ENCODE results near the gene CHMP2B. TPM values are rescaled to one million over a fixed set of nuclear protein-coding genes. Genes with fewer than 3 reads are reported as not detected.
"Not testable (repeated sequence)": the region's sequence is repeated elsewhere in the genome, so short reads cannot be mapped to it uniquely, and the experiment has no call there.

CHMP2B gene
- total RNA-seq, 3 donors from 2014 or later (not counting 1 experiment from before 2014, with no cell fraction given) = 22.0 to 34.2 (median 29.1) TPM

DNA sequence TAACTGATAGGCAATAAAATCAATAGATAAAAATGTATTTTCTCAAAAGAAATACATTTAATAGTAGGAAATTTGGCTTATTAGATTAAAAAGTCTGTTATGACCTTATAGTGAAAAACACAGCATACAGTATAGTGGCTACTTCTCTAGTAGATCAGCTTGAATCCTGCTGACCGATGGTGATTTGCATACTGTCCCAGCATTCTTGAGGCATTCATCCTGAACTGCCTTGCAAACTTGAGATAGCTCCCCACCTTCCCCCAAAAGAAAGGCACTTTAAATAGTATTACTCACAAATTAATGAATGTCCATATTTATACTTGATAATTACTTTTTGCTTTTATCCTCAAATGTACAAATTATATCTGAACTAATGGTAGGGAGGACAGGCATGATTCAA is 6.7 kb downstream of the CHMP2B start:
- Histone ChIP-seq H3K36me3 (ENCODE audit: control insufficient read depth, insufficient read depth, low read length) (no peaks in the 10 kb centered on the region), H3K9me3 (ENCODE audit: control insufficient read depth, insufficient read depth, low read length) (no peaks in the 10 kb centered on the region), H3K27ac (ENCODE audit: low read length) (no peak overlapping the region), H3K4me1 (ENCODE audit: control insufficient read depth, insufficient read depth, low read length) (no peaks in the 10 kb centered on the region), H3K4me3 (ENCODE audit: low read length) (no peak overlapping the region), H3K27me3 (ENCODE audit: control insufficient read depth, insufficient read depth, low read length) (no peaks in the 10 kb centered on the region)
- intact Hi-C loops (cut with micrococcal nuclease) = no loop called here
- Mint-ChIP-seq H3K27me3 (ENCODE audit: low read depth in 2 of 2) (no peaks in the 10 kb centered on the region), H3K27ac (no peak overlapping the region), H3K4me3 (no peak overlapping the region), H3K36me3 (no peaks in the 10 kb centered on the region), H3K4me1 (peaks cover 39 to 40% of the 10 kb centered on the region in 2 donors), H3K9me3 (no peaks in the 10 kb centered on the region)
- DNase-seq (no peak), ATAC-seq (no peak)
- 89% methylated on average over 1 of the region's 1 CpG for WGBS (ENCODE audit: insufficient coverage)
- TF ChIP-seq CTCF (IDR thresholded peaks at IDR 0.05) = no peak

DNA sequence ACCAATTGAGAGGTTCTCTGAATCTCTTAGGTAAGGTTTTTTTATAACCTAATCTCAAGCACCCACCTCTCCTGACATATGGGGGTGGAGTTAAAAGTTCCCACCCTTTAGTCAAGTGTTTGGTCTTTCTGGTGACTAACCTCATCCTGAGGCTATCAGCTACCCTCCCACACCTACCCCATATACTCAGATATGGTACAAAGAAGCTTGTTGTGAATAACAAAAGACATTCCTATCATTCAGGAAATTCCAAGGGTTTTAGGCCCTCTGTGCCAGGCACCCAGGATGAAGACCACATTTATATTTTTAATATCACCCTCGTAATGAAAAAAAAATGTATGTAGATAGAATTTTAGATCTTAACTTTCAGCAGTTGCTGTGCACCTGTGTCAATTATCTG is 9.0 kb downstream of the CHMP2B start:
- ATAC-seq (no peak), DNase-seq (no peak)
- H3K4me1 Mint-ChIP-seq = peaks cover 28 to 32% of the 10 kb centered on the region in 2 donors
- H3K36me3 Mint-ChIP-seq = no peaks in the 10 kb centered on the region
- TF ChIP-seq CTCF (IDR thresholded peaks at IDR 0.05) = no peak
- H3K4me3 Mint-ChIP-seq = no peak overlapping the region
- intact Hi-C loops (cut with micrococcal nuclease) = no loop called here
- Histone ChIP-seq H3K36me3 (ENCODE audit: control insufficient read depth, insufficient read depth, low read length) (no peaks in the 10 kb centered on the region), H3K27me3 (ENCODE audit: control insufficient read depth, insufficient read depth, low read length) (no peaks in the 10 kb centered on the region), H3K9me3 (ENCODE audit: control insufficient read depth, insufficient read depth, low read length) (no peaks in the 10 kb centered on the region), H3K27ac (ENCODE audit: low read length) (no peak overlapping the region), H3K4me1 (ENCODE audit: control insufficient read depth, insufficient read depth, low read length) (no peaks in the 10 kb centered on the region), H3K4me3 (ENCODE audit: low read length) (no peak overlapping the region)
- no peaks in the 10 kb centered on the region for H3K27me3 Mint-ChIP-seq (ENCODE audit: low read depth in 2 of 2)
- WGBS (ENCODE audit: insufficient coverage) = no CpG with 5 or more reads among the region's 1 CpG
- H3K27ac Mint-ChIP-seq = no peak overlapping the region
- H3K9me3 Mint-ChIP-seq = no peaks in the 10 kb centered on the region

- intact Hi-C loops (cut with micrococcal nuclease) = no loop called here
- TF ChIP-seq CTCF (IDR thresholded peaks at IDR 0.05) = no peak
- Mint-ChIP-seq H3K27ac (no peak overlapping the region), H3K4me1 (peaks cover 11 to 17% of the 10 kb centered on the region in 2 donors), H3K4me3 (no peak overlapping the region), H3K27me3 (ENCODE audit: low read depth in 2 of 2) (no peaks in the 10 kb centered on the region), H3K9me3 (no peaks in the 10 kb centered on the region), H3K36me3 (peaks cover 5% of the 10 kb centered on the region)
- H3K9me3 ChIP-seq (ENCODE audit: control insufficient read depth, insufficient read depth, low read length) = no peaks in the 10 kb centered on the region
- no peaks in the 10 kb centered on the region for H3K27me3 ChIP-seq (ENCODE audit: control insufficient read depth, insufficient read depth, low read length)
- WGBS (ENCODE audit: insufficient coverage) = 94% methylated on average over 2 of the region's 3 CpGs
- DNase-seq = no peak
- no peak for ATAC-seq
- H3K4me1 ChIP-seq (ENCODE audit: control insufficient read depth, insufficient read depth, low read length) = no peaks in the 10 kb centered on the region
- no peak overlapping the region for H3K4me3 ChIP-seq (ENCODE audit: low read length)
- H3K36me3 ChIP-seq (ENCODE audit: control insufficient read depth, insufficient read depth, low read length) = peaks cover 31% of the 10 kb centered on the region
- H3K27ac ChIP-seq (ENCODE audit: low read length) = no peak overlapping the region
These were observed 19.7 kb downstream of the CHMP2B start for GRCh38 chr3:87246662-87247429.

GRCh38 chr3:87247430-87247773 is 20.3 kb downstream of the CHMP2B start:
- H3K4me1 Mint-ChIP-seq = peaks cover 11 to 17% of the 10 kb centered on the region in 2 donors
- peaks cover 7% of the 10 kb centered on the region for H3K36me3 Mint-ChIP-seq
- H3K4me3 Mint-ChIP-seq = no peak overlapping the region
- DNase-seq = no peak
- Histone ChIP-seq H3K27me3 (ENCODE audit: control insufficient read depth, insufficient read depth, low read length) (no peaks in the 10 kb centered on the region), H3K4me3 (ENCODE audit: low read length) (no peak overlapping the region), H3K4me1 (ENCODE audit: control insufficient read depth, insufficient read depth, low read length) (no peaks in the 10 kb centered on the region), H3K36me3 (ENCODE audit: control insufficient read depth, insufficient read depth, low read length) (peaks cover 31% of the 10 kb centered on the region), H3K9me3 (ENCODE audit: control insufficient read depth, insufficient read depth, low read length) (no peaks in the 10 kb centered on the region), H3K27ac (ENCODE audit: low read length) (no peak overlapping the region)
- H3K9me3 Mint-ChIP-seq = no peaks in the 10 kb centered on the region
- TF ChIP-seq CTCF (IDR thresholded peaks at IDR 0.05) = no peak
- no peaks in the 10 kb centered on the region for H3K27me3 Mint-ChIP-seq (ENCODE audit: low read depth in 2 of 2)
- H3K27ac Mint-ChIP-seq = no peak overlapping the region
- intact Hi-C loops (cut with micrococcal nuclease) = no loop called here
- no peak for ATAC-seq
- WGBS (ENCODE audit: insufficient coverage) = 86% methylated on average over 1 of the region's 1 CpG

DNA sequence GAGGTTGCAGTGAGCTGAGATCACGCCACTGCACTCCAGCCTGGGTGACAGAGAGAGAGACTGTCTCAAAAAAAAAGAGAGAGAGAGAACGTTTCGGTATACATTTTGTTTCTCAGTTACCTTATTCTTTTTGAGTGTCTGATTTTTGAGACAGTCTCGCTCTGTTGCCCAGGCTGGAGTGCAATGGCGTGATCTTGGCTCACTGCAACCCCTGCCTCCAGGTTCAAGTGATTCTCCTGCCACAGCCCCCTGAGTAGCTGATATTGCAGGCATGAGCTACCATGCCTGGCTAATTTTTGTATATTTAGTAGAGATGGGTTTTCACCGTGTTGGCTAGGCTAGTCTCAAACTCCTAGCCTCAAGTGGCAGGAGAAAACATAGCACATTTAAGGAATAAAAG is 21.1 kb downstream of the CHMP2B start:
- ATAC-seq; H3K4me1 ChIP-seq (ENCODE audit: control insufficient read depth, insufficient read depth, low read length); H3K9me3 Mint-ChIP-seq; DNase-seq; intact Hi-C loops (cut with micrococcal nuclease); H3K27me3 ChIP-seq (ENCODE audit: control insufficient read depth, insufficient read depth, low read length); H3K27ac ChIP-seq (ENCODE audit: low read length); H3K4me3 ChIP-seq (ENCODE audit: low read length); H3K27ac Mint-ChIP-seq; H3K4me3 Mint-ChIP-seq; H3K27me3 Mint-ChIP-seq (ENCODE audit: low read depth in 2 of 2); H3K9me3 ChIP-seq (ENCODE audit: control insufficient read depth, insufficient read depth, low read length): not testable (repeated sequence)
- Mint-ChIP-seq H3K36me3 (peaks cover 11% of the 10 kb centered on the region), H3K4me1 (peaks cover 7 to 17% of the 10 kb centered on the region in 2 donors)
- peaks cover 31% of the 10 kb centered on the region for H3K36me3 ChIP-seq (ENCODE audit: control insufficient read depth, insufficient read depth, low read length)
- 94% methylated on average over 6 of the region's 6 CpGs for WGBS (ENCODE audit: insufficient coverage)

Data from natural killer cell (primary cell).